Lower leg skin (tissue), 4 donors: ENCODE measurements around the gene TMEM163. TPM values are rescaled to one million over a fixed set of nuclear protein-coding genes. Genes with fewer than 3 reads are reported as not detected.

ENCODE experiments used
- DNase-seq, 2 donors: peaks; one replicate each; pipeline ENCODE4 v3.0.0-alpha.2; 2019; ENCODE audit warnings: low spot score in 2 of 2
- H3K4me3 ChIP-seq: fragments of 200-600 bp; sonication (generic); 2 replicates; pipeline ENCODE4 v1.5.1; 2017; ENCODE audit warnings: mild to moderate bottlenecking, low read depth; ENCODE audit not compliant: poor library complexity, severe bottlenecking
- CTCF ChIP-seq, 3 donors: fragments of 450-650 bp; IDR thresholded peaks; one replicate each; pipeline ENCODE4 v1.5.1; 2016; ENCODE audit warnings: antibody characterized with exemption in 3 of 3, mild to moderate bottlenecking in 3 of 3, moderate library complexity in 2 of 3
- POLR2A ChIP-seq, 2 donors: fragments of 450-650 bp; IDR thresholded peaks; one replicate each; pipeline ENCODE4 v1.6.1; 2016 to 2017; ENCODE audit warnings: antibody characterized with exemption in 2 of 2, mild to moderate bottlenecking in 1 of 2, moderate library complexity in 1 of 2
- WGBS, 2 donors: methylation state at CpG; one replicate each; pipeline ENCODE4 v1.1.5; 2018; 5-methylcytosine and 5-hydroxymethylcytosine counted together
- intact Hi-C: fragments of 100-400 bp; cut with DNase I; formaldehyde crosslinking; loops from one replicate; pipeline ENCODE4 v1.15.0; 2023; ENCODE audit warnings: low total_unique reads
- total RNA-seq, 4 donors: library from RNA; depleted of rRNA; stranded (reverse); fragments of >200 nt; gene quantifications; one replicate each; pipeline ENCODE4 v1.1.0, GENCODE V29; 2016

TMEM163 gene
- total RNA-seq, 4 donors from 2014 or later = 0.19 to 0.46 TPM; not detected in 2

GRCh38 chr2:134668821-134669220 lies 50.0 kb downstream of the TMEM163 start:
- peak in 1 of 2 donors; percentile 76 for DNase-seq
- intact Hi-C loops = no loop called here
- no peak overlapping the region for H3K4me3 ChIP-seq
- TF ChIP-seq CTCF (IDR thresholded peaks at IDR 0.05) (no peak), POLR2A (IDR thresholded peaks at IDR 0.05) (no peak)
- WGBS, 2 donors = 52 to 61% methylated on average over 7 of the region's 7 CpGs

GRCh38 chr2:134667541-134667940 lies 51.3 kb downstream of the TMEM163 start:
- no peak overlapping the region for H3K4me3 ChIP-seq
- 88 to 90% methylated on average over 2 of the region's 2 CpGs for WGBS, 2 donors
- intact Hi-C loops = no loop called here
- DNase-seq = no peak
- TF ChIP-seq POLR2A (IDR thresholded peaks at IDR 0.05) (no peak), CTCF (IDR thresholded peaks at IDR 0.05) (no peak)

- no peak overlapping the region for H3K4me3 ChIP-seq
- intact Hi-C loops = no loop called here
- WGBS, 2 donors = 76 to 88% methylated on average over 4 of the region's 4 CpGs
- TF ChIP-seq POLR2A (IDR thresholded peaks at IDR 0.05) (no peak), CTCF (IDR thresholded peaks at IDR 0.05) (no peak)
- DNase-seq = no peak
Observed at GRCh38 chr2:134667081-134667480, 51.7 kb downstream of the TMEM163 start.

GRCh38 chr2:134665727-134666506 lies 52.9 kb downstream of the TMEM163 start:
- DNase-seq = peak in 1 of 2 donors; percentile 54
- intact Hi-C loops = no loop called here
- 65 to 67% methylated on average over 7 of the region's 7 CpGs for WGBS, 2 donors
- no peak for TF ChIP-seq POLR2A (IDR thresholded peaks at IDR 0.05)
- TF ChIP-seq CTCF (IDR thresholded peaks at IDR 0.05) = no peak
- no peak overlapping the region for H3K4me3 ChIP-seq

GRCh38 chr2:134663451-134664450 lies 55.0 kb downstream of the TMEM163 start:
- DNase-seq = no peak
- TF ChIP-seq POLR2A (IDR thresholded peaks at IDR 0.05) (no peak), CTCF (IDR thresholded peaks at IDR 0.05) (no peak)
- no peak overlapping the region for H3K4me3 ChIP-seq
- intact Hi-C loops = no loop called here
- WGBS, 2 donors = 87 to 90% methylated on average over 8 of the region's 8 CpGs
